GM18519 (cell line): ENCODE measurements around the gene EPN2.

Source experiments
- ATAC-seq: cut with Tn5 transposase; IDR thresholded peaks from one replicate; pipeline ENCODE4 v1.9.1; 2021; ENCODE audit warnings: mild to moderate bottlenecking, moderate library complexity; ENCODE audit not compliant: unreplicated experiment, low FRiP score

Gene EPN2

DNA sequence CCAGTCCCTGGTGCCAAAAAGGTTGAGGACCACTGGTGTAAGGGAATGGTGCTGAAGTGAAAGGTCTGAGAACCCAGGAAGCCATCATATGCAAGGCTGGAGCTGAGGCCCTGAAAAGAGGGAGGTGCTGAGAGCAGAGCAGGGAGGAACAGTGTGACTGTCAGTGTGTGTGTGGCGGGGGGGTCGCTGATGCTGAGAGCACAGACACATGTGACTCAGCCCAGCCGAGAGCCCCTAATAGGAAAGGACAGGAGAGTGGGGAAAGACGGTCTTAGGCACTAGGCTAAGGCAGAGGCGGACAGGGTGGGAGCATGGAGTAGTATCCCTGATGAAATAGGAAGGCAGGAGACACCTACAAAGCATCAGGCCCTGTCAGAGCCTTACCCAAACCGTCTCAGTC is 124.2 kb downstream of the EPN2 start:
- no peak for ATAC-seq

- ATAC-seq: no peak
These were observed 124.7 kb downstream of the EPN2 start for GRCh38 chr17:19361944-19362276.

GRCh38 chr17:19362277-19363113 is 125.3 kb downstream of the EPN2 start, which contains the start of gene B9D1:
Gene B9D1, minus strand, starts transcription at chr17:19362723. Its CDS starts 154 bp downstream, at chr17:19362569.
- ATAC-seq: peak; percentile 52

DNA sequence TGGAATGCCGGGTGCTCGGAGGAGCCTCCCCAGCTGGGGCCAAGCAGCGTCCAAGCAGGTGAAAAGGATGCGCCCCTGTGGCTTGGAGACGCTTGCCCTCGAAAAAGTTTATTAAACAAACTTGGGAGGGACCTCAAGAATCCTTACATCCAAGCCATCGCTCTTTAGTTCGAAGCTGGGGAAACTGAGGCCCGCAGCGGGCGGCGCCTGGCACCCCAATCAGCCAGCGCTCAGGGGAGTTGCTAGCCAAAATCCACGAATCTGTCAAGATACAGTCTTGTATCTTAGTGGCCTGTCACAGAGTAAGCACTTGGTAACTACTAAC is 125.9 kb downstream of the EPN2 start:
- no peak for ATAC-seq

DNA sequence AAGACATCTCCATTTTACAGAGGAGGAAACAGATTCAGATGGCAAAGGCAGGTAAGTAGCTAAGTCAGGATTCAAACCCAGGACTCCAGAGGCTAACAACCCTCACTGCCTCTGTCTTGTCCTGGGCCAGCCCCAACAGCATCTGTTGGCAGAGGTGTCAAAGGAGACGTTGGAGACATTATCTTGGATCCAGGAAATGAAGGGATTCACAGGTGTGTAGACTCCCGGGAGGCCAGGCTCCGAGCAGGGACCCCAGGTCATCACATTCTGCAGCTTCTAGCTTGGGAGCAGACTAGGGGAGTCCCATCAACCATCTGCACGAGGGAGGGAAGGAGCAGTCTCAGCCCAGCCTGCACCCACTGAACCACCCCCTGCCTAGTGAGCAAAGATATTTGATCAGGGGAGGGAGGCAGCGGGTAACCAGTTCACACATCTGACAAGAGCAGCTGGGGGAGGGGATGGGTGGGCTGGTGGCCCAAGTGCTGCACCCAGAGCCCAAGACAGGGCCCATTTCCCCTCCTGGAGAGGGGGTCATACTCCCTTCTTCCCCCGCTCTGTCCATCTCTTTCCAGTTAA is 126.4 kb downstream of the EPN2 start:
- ATAC-seq: no peak

- no peak for ATAC-seq
These were observed 127.7 kb downstream of the EPN2 start for GRCh38 chr17:19364699-19365498.

DNA sequence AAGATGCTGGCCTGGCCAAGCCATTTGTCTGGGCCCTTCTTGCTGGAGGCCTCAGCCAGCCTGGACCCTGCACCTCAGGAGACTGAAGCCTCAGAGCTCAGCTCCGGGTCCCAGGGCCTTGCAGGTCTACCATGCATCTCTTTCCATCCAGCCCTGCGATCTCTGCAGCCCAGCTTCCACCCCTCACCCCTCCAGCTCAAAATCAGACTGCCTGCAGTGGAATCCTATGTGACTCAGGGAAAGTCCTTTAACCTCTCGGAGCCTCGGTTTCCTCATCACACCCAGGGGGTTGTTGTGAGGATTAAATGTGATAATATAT is 128.3 kb downstream of the EPN2 start:
- ATAC-seq: no peak

- ATAC-seq: no peak
These were observed 128.9 kb downstream of the EPN2 start for GRCh38 chr17:19365833-19366636.

GRCh38 chr17:19366637-19366972 is 129.4 kb downstream of the EPN2 start:
- no peak for ATAC-seq

DNA sequence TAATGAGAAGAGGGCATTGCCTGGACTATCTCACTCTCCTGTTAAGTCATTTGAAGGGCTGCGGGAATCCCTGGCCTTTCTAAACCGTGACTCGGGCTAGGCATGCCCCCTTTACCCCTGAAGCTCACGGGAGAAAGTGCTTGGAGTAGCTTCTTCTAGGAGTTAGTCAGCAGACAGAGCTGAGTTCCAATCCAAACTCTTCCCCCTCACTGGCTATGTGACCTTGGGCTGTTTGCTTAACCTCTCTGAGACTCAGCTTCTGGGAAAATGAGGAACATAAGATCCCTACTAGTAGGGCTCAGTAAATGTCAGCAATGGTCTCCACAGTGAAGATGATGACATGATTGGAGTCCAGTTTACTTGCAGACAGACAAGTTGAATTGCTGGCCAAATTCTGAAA is 131.1 kb downstream of the EPN2 start:
- ATAC-seq: no peak

DNA sequence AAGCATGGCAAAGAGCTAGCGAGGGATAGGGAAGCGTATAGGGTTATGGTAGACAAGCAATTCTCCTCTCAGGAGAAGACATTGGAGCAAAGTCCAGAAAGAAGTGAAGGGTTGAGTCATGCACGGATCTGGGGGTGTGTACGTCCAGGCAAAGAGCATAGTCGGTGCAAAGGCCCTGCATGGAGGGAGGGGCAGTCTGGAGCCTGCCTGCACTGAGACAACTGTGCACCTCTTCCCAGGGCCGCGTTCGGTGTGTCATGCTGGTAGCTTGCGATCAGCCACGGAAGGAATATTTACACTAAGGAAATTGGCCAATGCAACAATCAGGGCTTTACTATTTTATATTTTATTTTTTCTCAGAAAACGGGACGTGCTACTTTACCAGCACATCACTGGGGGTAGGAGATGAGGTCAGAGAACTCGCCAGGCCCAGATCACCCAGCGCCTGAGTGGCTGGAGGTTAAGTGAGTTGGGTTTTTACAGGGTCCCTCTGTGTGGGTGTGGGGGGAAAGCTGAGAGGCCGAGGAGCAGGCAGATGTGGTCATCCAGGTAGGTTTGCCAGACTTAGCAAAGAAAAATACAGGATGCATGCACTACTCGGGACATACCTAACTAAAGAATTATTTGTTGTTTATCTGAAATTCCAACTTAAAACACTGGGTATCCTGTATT is 132.1 kb downstream of the EPN2 start:
- ATAC-seq: no peak

DNA sequence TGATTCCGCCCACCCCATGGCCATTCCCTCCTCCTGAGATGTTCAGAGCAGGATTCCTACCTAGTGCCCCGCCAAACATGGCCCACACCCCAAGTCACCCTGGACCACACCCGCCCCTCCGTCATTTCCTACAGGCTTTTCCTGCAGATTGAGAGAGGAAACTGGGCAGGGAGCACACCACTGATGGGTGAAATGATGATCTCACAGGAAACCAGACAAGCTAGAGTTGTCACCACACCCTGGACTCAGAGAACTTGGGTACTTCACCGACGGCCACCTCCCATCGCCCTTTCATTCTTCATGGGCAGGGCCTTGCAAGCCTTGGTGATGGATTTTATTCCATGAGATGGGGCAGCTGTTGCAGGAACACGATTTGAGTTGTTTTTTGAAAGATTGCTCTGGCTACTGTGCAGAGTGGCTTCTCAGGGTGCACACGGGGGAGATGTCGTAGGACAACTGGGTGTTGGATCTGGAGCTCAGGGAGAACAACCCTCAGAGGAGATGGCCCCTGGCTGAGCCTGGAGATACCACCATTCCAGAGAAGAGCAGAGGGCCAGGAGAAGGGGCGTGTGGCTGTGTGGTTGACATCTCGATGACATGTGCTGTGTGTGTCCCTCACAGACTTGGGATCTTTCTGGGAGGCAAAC is 132.8 kb downstream of the EPN2 start:
- ATAC-seq: no peak

DNA sequence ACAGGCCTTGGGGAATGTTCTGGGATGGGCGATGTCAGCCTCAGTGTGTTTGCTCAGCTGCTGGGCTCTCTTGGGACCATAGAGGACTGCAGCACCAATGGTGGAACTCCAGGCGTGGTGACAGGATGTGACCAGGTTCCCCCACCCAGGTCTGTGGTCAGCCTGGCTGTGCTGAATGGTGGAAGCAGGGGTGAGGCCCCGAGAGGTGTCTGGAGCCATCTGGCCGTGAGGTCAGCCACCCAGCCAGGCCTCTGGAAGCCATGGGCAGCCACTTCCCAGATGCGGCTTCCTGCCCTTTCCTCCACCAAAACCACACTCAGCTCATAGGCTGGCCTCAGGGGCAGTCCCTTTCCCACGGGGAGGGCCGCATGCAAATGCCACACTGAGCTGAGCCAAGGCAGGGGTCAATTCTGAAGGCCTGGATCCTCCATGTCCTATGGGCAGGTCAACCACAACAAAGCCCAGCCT is 133.4 kb downstream of the EPN2 start:
- no peak for ATAC-seq

GRCh38 chr17:19371259-19372010 is 134.3 kb downstream of the EPN2 start:
- no peak for ATAC-seq

- no peak for ATAC-seq
These were observed 134.8 kb downstream of the EPN2 start for GRCh38 chr17:19372011-19372370.

DNA sequence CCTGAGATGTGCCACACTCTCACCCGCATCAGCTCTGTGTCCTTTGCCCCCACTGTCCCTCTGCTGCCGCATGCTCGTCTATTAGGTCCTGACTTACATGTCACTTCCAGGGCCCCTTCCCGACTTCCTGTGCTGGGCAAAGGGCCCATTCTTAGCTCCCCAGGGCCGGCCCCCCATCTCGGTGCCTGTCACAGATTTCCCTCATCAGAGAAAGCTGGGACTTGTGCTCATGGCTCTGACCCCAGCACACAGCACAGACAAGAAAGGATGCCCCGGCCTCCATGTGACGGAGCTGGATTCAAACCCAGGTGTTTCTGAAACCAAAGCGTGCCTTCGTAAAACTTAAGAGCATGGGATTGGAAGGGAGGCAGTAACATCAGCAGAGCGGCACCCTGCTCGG is 135.3 kb downstream of the EPN2 start:
- ATAC-seq: no peak

DNA sequence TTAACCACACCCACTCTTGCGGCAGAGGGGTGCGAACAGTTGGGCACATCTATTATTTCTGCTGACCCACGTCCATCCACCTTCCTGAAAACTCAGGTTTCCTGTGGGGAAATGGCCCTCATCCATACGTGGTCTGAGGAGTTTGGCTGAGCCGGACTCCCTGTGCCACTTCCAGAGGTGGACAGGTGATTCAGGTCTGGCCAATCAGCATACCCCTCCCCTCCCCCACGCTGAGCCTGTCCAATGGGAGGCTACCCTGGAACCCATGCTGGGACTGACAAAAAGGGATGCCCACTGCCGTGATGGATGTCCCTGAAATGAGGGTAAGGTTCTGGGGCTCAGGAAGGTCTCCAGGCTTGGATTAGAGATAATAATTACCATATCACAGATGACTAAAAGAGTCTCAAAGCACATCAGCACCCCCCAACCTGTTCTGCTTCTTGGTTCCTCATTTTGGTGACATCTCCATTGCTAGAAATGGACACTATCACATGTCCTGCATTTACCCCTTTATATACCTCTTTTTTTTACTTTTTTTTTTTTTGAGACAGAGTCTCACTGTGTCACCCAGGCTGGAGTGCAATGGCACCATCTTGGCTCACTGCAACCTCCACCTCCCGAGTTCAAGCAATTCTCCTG is 135.8 kb downstream of the EPN2 start:
- no peak for ATAC-seq

DNA sequence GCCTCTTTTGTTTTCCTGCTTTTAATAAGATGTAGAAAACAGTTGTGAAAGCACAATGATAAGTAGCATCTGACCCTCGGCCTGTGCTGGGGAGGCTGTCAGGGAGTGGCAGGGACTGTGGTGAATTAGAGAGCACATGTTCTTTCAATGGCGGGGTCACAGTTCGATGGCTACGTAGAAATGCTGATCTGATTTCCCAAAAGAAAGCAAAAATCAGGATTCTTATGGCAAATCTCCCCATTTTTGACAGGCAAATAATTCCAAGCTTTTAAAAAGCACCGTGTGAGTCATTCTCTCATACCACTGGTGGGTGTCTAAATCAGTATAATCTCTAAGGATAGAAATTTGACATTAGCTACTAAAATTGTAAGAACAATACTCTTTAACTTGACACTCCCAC is 137.0 kb downstream of the EPN2 start:
- no peak for ATAC-seq

GRCh38 chr17:19375732-19376131 is 138.6 kb downstream of the EPN2 start:
- ATAC-seq: no peak
